ENCODE measurements around the gene HSD3B2.

DNA sequence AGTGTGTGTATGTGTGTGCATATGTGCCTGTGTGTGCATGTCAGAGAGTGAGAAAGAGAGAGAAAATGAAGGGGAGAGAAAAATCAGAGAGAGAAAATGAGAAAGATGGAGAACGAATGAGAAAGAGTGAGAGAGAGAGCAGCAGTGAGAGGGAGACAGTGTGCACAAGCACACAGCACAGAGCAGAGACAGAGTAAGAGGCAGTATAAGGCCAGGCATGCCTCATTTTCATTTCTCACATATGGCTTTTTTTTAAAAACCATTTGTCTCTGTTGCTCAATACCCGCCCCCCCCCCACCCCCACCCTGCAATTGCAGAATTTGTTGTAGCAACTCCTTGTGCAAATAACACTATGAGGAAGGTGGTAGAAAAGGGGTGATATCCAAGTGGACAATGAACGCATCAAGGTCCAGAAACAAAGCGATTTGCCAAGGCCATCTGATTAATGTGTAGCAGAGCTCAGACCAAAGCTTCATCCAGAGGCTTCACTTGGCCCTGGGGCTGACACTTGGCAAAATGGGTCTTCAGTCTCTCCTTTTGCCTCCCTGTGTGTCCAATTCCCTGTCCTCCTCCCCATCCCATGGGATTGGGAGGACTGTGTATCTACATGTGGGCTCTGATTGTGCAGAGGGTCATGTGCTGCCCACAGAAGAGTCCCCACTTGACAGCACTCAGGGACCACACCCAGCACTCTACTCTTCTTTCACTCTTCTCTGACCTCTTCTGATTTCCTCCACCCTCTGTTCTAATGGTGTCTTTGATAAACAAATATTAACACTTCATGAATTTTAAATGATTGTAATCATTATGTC lies 53.1 kb downstream of the HSD3B2 start:
- TF ChIP-seq POLR2AphosphoS2 (IDR thresholded peaks at IDR 0.05; ENCODE audit: low read depth, low read length) (no peak), PHF21A (CRISPR knock-in tag; IDR thresholded peaks at IDR 0.05) (no peak), ZNF782 (CRISPR knock-in tag; IDR thresholded peaks at IDR 0.05; ENCODE audit: borderline replicate concordance) (no peak), STAT5B (CRISPR knock-in tag; IDR thresholded peaks at IDR 0.05) (no peak), CTCF (CRISPR knock-in tag; IDR thresholded peaks at IDR 0.05) (no peak), ZNF558 (CRISPR knock-in tag; IDR thresholded peaks at IDR 0.05; ENCODE audit: borderline replicate concordance) (no peak), CBX2 (IDR thresholded peaks at IDR 0.05; ENCODE audit: low read depth, low read length) (no peak), CBX2 (CRISPR knock-in tag; IDR thresholded peaks at IDR 0.05; ENCODE audit: low read depth) (no peak), ZNF3 (CRISPR knock-in tag; IDR thresholded peaks at IDR 0.05) (no peak), EZH2 (conservative IDR thresholded peaks at IDR 0.05; ENCODE audit: low read depth, low read length) (no peak), ATF2 (CRISPR knock-in tag; IDR thresholded peaks at IDR 0.05) (no peak), ZNF280B (CRISPR knock-in tag; IDR thresholded peaks at IDR 0.05; ENCODE audit: borderline replicate concordance) (no peak), POLR2AphosphoS5 (IDR thresholded peaks at IDR 0.05; ENCODE audit: low read depth, low read length) (no peak)

Data from HepG2 (cell line).